Liver (tissue), 9 donors: ENCODE data around the gene TMTC1. TPM values are rescaled to one million over a fixed set of nuclear protein-coding genes. Genes with fewer than 3 reads are reported as not detected.
A peak's percentile ranks its signal among the peaks of the same experiment; 100 is the strongest.
"Not testable (repeated sequence)": the region's sequence is repeated elsewhere in the genome, so short reads cannot be mapped to it uniquely, and the experiment has no call there.

Experiments
- DNase-seq: peaks from one replicate; pipeline ENCODE4 v3.0.0-alpha.2; 2017; ENCODE audit warnings: low spot score
- H3K27ac ChIP-seq, 2 donors: one replicate each; pipeline ENCODE4 v1.7.0; 2013; ENCODE audit warnings: inconsistent platforms in 2 of 2, low read length in 2 of 2, control low read depth in 1 of 2, low read depth in 1 of 2, mild to moderate bottlenecking in 1 of 2
- H3K27me3 ChIP-seq, 4 donors: one replicate each; pipeline versions ENCODE4 v1.6.1 to v1.7.0; 2013; ENCODE audit warnings: low read length in 3 of 4, inconsistent platforms in 1 of 4, mild to moderate bottlenecking in 1 of 4, moderate library complexity in 1 of 4; ENCODE audit not compliant: control insufficient read depth in 4 of 4, insufficient read depth in 4 of 4
- H3K36me3 ChIP-seq, 4 donors: one replicate each; pipeline versions ENCODE4 v1.6.1 to v1.7.0; 2013; ENCODE audit warnings: low read length in 3 of 4, mild to moderate bottlenecking in 3 of 4, low read depth in 1 of 4, moderate library complexity in 1 of 4; ENCODE audit not compliant: control insufficient read depth in 4 of 4, insufficient read depth in 3 of 4
- H3K4me1 ChIP-seq, 4 donors: one replicate each; pipeline versions ENCODE4 v1.6.1 to v1.7.0; 2013; ENCODE audit warnings: low read length in 3 of 4, mild to moderate bottlenecking in 3 of 4, moderate library complexity in 1 of 4; ENCODE audit not compliant: control insufficient read depth in 4 of 4, insufficient read depth in 4 of 4
- H3K4me3 ChIP-seq, 3 donors: one replicate each; pipeline versions ENCODE4 v1.6.1 to v1.7.0; 2013; ENCODE audit warnings: low read length in 3 of 3, control low read depth in 1 of 3, low read depth in 1 of 3, mild to moderate bottlenecking in 1 of 3
- H3K9ac ChIP-seq, 2 donors: one replicate each; pipeline ENCODE4 v1.7.0; 2013; ENCODE audit warnings: low read length in 2 of 2, mild to moderate bottlenecking in 2 of 2, moderate library complexity in 2 of 2, control low read depth in 1 of 2, low read depth in 1 of 2
- H3K9me3 ChIP-seq, 4 donors: one replicate each; pipeline versions ENCODE4 v1.6.1 to v1.7.0; 2013; ENCODE audit warnings: low read length in 3 of 4; ENCODE audit not compliant: control insufficient read depth in 4 of 4
- EGR1 ChIP-seq, 2 donors: IDR thresholded peaks; 2 replicates each; pipeline ENCODE4 v1.6.1; 2016 to 2018; ENCODE audit warnings: antibody characterized with exemption in 2 of 2, low read depth in 2 of 2
- FOXA2 ChIP-seq: IDR thresholded peaks from 2 replicates; pipeline ENCODE4 v1.6.1; 2016; ENCODE audit warnings: antibody characterized with exemption
- HNF4A ChIP-seq, 2 donors: conservative IDR thresholded peaks; 2 replicates each; pipeline ENCODE4 v1.6.1; 2016; ENCODE audit warnings: antibody characterized with exemption in 2 of 2, mild to moderate bottlenecking in 2 of 2
- HNF4G ChIP-seq: IDR thresholded peaks from 2 replicates; pipeline ENCODE4 v1.6.1; 2016; ENCODE audit warnings: antibody characterized with exemption
- JUND ChIP-seq, 2 donors: IDR thresholded peaks; 2 replicates each; pipeline ENCODE4 v1.6.1; 2016; ENCODE audit warnings: antibody characterized with exemption in 2 of 2
- NR2F2 ChIP-seq: IDR thresholded peaks from 2 replicates; pipeline ENCODE4 v1.6.1; 2016; ENCODE audit warnings: antibody characterized with exemption
- RAD21 ChIP-seq, 2 donors: IDR thresholded peaks; 2 replicates each; pipeline ENCODE4 v1.6.1; 2016; ENCODE audit warnings: antibody characterized with exemption in 2 of 2, mild to moderate bottlenecking in 2 of 2
- RXRA ChIP-seq, 2 donors: IDR thresholded peaks; 2 replicates each; pipeline ENCODE4 v1.6.1; 2017 to 2018; ENCODE audit warnings: antibody characterized with exemption in 2 of 2, mild to moderate bottlenecking in 1 of 2
- SP1 ChIP-seq: IDR thresholded peaks from 2 replicates; pipeline ENCODE4 v1.6.1; 2018; ENCODE audit warnings: antibody characterized with exemption, mild to moderate bottlenecking
- TAF1 ChIP-seq: conservative IDR thresholded peaks from 2 replicates; pipeline ENCODE4 v1.6.1; 2016; ENCODE audit warnings: antibody characterized with exemption, mild to moderate bottlenecking
- YY1 ChIP-seq: IDR thresholded peaks from 2 replicates; pipeline ENCODE4 v1.6.1; 2016; ENCODE audit warnings: antibody characterized with exemption, mild to moderate bottlenecking
- ZBTB33 ChIP-seq: IDR thresholded peaks from 2 replicates; pipeline ENCODE4 v1.6.1; 2016; ENCODE audit warnings: antibody characterized with exemption
- WGBS: extraction: QIAGEN DNeasy Blood & Tissue Kit; methylation state at CpG from one replicate; pipeline ENCODE4 v1.1.7; 2013; 5-methylcytosine and 5-hydroxymethylcytosine counted together
- polyA plus RNA-seq, 2 donors: library from polyadenylated mRNA; stranded (reverse) in 1 of 2; unstranded in 1 of 2; fragments of 200-250 nt in 1 of 2; fragments of >200 nt in 1 of 2; fragmentation: Nextera tagmentation in 1 of 2; extraction: Ambion mirVana in 1 of 2; gene quantifications; one replicate each; pipeline versions ENCODE4 v1.2.1 to v1.2.3, GENCODE V29; 2013 to 2015
- total RNA-seq, 2 donors: library from RNA; depleted of rRNA; stranded (reverse); fragments of >200 nt; gene quantifications; one replicate each; pipeline ENCODE4 v1.2.3, GENCODE V29; 2014
- TF ChIP-seq, protein P1 (sequence below): IDR thresholded peaks from 2 replicates; pipeline ENCODE4 v1.6.1; 2016; ENCODE audit warnings: antibody characterized with exemption
- TF ChIP-seq, protein P2 (sequence below): IDR thresholded peaks from 2 replicates; pipeline ENCODE4 v1.6.1; 2016; ENCODE audit warnings: antibody characterized with exemption, mild to moderate bottlenecking
- donor health status: healthy.
- donor health status: healthy.
- donor health status: healthy.
- donor health status: healthy.
- donor health status: healthy.

The TMTC1 gene
- total and polyA plus RNA-seq, 4 donors: 0.76 to 3.3 (median 2.1) TPM

DNA sequence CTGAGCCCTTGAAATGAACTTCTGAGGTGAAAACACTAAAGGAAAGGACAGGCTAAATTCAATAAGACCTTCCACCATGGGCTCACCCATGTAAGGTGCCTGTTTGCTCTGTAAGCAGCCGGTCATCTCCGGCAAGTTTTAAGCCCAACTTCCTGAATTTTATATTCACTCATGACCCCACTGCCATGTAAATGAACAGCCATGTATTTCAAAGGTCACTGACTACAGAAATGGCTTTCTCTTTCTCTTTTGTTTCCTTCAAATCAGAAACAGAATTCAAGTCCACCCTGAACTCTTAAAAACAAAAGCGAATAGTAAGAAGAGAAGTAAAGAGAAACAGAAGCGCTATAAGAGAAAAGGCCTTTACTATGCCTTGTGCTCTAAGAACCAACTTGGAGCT lies 224.5 kb downstream of the TMTC1 start:
- no peak overlapping the region for H3K4me3 ChIP-seq
- no peaks in the 10 kb centered on the region for H3K27me3 ChIP-seq
- H3K36me3 ChIP-seq: no peaks in the 10 kb centered on the region
- peak overlapping the region in 1 of 2 donors; percentile 42 for H3K27ac ChIP-seq
- H3K9me3 ChIP-seq: no peaks in the 10 kb centered on the region
- H3K9ac ChIP-seq: no peak overlapping the region
- WGBS: 39% methylated on average over 4 of the region's 4 CpGs
- H3K4me1 ChIP-seq: peaks cover 0 to 5% (median 0%) of the 10 kb centered on the region in 4 donors
- DNase-seq: no peak
- TF ChIP-seq, protein P1, sequence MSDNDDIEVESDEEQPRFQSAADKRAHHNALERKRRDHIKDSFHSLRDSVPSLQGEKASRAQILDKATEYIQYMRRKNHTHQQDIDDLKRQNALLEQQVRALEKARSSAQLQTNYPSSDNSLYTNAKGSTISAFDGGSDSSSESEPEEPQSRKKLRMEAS: no peak
- TF ChIP-seq YY1 (no peak), EGR1 (IDR thresholded peaks at IDR 0.05; ENCODE audit: low read depth in 2 of 2) (no peak), RXRA (IDR thresholded peaks at IDR 0.05) (peak in 1 of 2 donors; percentile 10), HNF4A (conservative IDR thresholded peaks at IDR 0.05) (peak; percentile 12 to 38), TAF1 (no peak), FOXA2 (no peak), JUND (IDR thresholded peaks at IDR 0.05) (no peak), NR2F2 (peak; percentile 39), SP1 (peak; percentile 41), ZBTB33 (no peak), RAD21 (IDR thresholded peaks at IDR 0.05) (peak in 1 of 2 donors; percentile 4)
- TF ChIP-seq, protein P2, sequence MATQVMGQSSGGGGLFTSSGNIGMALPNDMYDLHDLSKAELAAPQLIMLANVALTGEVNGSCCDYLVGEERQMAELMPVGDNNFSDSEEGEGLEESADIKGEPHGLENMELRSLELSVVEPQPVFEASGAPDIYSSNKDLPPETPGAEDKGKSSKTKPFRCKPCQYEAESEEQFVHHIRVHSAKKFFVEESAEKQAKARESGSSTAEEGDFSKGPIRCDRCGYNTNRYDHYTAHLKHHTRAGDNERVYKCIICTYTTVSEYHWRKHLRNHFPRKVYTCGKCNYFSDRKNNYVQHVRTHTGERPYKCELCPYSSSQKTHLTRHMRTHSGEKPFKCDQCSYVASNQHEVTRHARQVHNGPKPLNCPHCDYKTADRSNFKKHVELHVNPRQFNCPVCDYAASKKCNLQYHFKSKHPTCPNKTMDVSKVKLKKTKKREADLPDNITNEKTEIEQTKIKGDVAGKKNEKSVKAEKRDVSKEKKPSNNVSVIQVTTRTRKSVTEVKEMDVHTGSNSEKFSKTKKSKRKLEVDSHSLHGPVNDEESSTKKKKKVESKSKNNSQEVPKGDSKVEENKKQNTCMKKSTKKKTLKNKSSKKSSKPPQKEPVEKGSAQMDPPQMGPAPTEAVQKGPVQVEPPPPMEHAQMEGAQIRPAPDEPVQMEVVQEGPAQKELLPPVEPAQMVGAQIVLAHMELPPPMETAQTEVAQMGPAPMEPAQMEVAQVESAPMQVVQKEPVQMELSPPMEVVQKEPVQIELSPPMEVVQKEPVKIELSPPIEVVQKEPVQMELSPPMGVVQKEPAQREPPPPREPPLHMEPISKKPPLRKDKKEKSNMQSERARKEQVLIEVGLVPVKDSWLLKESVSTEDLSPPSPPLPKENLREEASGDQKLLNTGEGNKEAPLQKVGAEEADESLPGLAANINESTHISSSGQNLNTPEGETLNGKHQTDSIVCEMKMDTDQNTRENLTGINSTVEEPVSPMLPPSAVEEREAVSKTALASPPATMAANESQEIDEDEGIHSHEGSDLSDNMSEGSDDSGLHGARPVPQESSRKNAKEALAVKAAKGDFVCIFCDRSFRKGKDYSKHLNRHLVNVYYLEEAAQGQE: no peak

DNA sequence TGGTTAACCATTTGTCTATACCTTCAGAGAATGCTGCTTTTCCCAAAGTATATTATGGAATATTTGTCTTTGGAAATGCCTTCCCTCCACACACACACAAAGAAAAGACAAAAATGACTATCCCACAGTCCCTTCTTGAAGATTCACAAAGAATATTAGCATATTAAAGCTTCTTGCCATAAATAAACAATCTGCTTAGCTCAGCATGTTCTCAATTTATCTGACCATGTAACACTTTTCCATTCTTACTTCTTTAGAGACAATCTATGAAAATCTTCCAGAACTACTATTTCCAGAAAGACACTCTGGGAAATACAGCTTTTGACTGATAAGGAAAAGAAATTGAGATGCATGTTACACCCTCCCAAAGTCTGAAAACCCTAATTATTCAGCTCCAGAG lies 227.4 kb downstream of the TMTC1 start:
- TF ChIP-seq, protein P2: no peak
- TF ChIP-seq NR2F2: no peak
- no peak for TF ChIP-seq HNF4G
- no peak for TF ChIP-seq SP1
- H3K4me1 ChIP-seq: peaks cover 0 to 13% (median 4%) of the 10 kb centered on the region in 4 donors
- no peaks in the 10 kb centered on the region for H3K36me3 ChIP-seq
- H3K27ac ChIP-seq: no peak overlapping the region
- no peak overlapping the region for H3K4me3 ChIP-seq
- no peaks in the 10 kb centered on the region for H3K9me3 ChIP-seq
- no peaks in the 10 kb centered on the region for H3K27me3 ChIP-seq
- no peak overlapping the region for H3K9ac ChIP-seq
- no peak for DNase-seq

- H3K27me3 ChIP-seq, H3K4me3 ChIP-seq, H3K36me3 ChIP-seq, DNase-seq, H3K9ac ChIP-seq, H3K27ac ChIP-seq, H3K9me3 ChIP-seq: not testable (repeated sequence)
- 96% methylated on average over 2 of the region's 2 CpGs for WGBS
- H3K4me1 ChIP-seq: peaks cover 0 to 13% (median 4%) of the 10 kb centered on the region in 4 donors
Observed at GRCh38 chr12:29555451-29555850, 228.3 kb downstream of the TMTC1 start.
